Activated CD8-positive, alpha-beta memory T cell treated with anti-CD3 and anti-CD28 coated beads, Interleukin-2, amount 50 U/mL, for 4 hours (primary cell): Measurements from ENCODE around the gene RASA1.

Experiments used
- DNase-seq: peaks from one replicate; pipeline ENCODE4 v3.0.0-alpha.2; 2020

The RASA1 gene

GRCh38 chr5:87405472-87406155 lies 137.9 kb downstream of the RASA1 start:
- DNase-seq = no peak

- DNase-seq = no peak
Observed at GRCh38 chr5:87408204-87408603, 140.5 kb downstream of the RASA1 start.

DNA sequence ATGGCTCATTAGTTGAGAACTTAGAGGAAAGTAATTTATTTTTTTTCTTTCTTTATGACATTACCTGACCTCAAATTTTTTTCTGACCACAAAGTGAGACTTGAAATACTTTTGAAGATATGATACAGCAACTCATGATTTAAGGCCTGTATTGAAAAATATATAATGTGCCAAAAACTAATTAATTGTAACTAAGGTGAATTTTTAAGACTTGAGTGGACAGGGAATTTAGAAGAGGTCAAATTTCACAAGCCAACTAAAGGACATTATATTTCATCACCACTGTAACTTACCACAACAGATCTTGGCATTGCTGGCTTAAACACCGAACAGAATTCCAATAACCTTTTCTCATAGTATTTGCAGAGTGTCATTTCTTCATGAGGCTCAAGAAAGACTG lies 143.2 kb downstream of the RASA1 start:
- no peak for DNase-seq

GRCh38 chr5:87411586-87411972 lies 143.9 kb downstream of the RASA1 start:
- no peak for DNase-seq

DNA sequence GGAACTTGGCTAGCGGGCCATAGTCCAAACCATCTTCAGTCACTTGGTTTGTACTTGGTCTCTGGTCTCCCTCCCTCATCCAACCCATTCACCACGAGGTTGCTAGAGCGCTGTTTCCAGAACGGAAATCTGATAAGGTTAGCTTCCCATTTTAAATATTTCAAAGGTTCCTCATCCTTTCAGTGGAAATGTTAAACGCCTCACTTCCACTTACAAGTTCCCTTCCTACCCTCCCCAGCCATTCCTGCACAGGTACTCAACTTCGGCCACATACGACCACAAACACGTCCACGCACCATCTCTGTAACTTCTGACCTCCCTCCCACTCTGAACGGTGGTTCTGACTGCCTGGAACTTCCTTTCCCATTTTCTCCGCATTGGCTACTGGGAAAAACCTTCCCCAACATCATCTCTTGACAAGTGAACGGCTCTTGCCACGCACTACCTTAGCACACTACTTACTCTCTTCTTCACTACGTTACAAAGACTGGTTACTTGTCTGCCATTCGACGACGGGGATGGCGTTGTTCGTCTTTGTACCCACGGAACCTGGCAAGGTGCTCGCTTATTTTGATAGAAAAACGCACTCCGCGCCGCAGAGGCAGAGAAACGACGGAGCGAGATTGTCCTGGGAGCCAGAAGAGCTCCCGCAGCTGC lies 144.4 kb downstream of the RASA1 start:
- DNase-seq = peak; percentile 29

DNA sequence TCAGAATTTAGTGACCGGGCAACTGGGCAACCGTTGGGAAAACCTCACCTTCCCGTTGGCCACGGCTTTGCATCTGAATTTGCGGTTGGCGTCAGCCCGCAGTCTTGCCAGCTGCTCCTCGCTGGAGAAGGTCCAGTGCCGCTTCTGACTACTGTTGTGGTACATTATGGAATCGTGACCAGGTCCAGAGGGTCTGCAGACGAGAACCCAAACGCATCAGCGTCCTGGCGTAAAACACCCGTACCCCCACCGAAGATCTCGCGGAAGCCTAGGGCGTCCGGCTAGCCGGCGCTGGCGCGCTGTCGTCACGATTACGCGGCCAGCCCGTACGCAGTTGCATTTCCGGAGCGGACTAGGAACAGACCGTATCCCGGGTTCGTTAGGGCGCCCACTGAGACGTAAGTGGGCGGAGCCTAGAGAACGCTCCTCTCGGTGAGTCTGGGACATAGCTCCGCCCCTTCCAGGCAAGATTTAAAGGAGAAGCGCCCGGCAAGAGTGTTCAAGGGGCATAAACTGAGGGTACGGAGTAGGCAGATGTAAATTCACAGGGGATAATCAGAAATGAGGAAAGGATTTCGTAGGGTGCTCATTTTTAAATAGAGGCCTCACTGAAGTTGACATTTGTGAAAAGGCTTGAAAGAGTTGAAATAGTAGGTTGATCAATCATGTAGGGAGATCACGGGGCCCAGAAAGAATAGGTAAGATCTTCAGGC lies 145.1 kb downstream of the RASA1 start, which contains the start of gene CCNH:
Gene CCNH (minus strand): TSS at position 301 of the 713 bp plus-strand sequence. CDS start 136 bp downstream, at position 165.
- DNase-seq = peak; percentile 95

DNA sequence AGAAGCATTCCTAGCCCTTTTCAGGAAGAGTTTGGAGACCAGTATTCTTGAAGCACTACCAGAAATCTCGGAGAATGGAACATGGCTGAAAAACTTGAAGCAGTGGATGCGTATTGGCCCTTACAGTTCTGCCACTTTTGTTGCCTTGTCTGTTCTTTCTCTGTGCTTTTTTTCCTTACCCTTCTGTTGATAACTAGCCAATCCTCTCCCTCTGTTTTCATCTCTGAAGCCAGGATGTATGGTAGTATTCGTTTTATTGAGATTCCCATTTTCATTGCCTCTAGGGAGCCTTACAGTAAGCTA lies 145.6 kb downstream of the RASA1 start:
- no peak for DNase-seq

- DNase-seq = no peak
Observed at GRCh38 chr5:87418506-87418905, 150.8 kb downstream of the RASA1 start.

DNA sequence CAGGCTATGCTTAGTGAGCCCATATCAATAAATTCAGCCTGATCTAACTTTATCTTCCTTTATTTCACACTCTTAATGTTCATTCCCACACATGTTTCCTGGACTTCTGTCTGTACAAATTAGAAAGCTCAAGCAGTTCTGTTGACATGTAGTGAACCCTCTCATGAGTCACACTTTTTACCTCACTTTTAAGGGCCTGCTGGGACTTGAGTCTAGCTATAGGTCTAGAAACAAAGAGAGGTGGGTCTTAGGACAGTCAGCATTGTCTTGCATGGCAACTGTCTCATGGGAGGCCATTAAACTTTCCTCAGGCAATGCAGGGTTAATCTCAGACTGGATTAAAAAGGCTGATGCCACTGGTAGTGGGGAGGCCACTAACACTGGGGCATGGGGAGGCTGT lies 153.6 kb downstream of the RASA1 start:
- no peak for DNase-seq

- no peak for DNase-seq
Observed at GRCh38 chr5:87423755-87424154, 156.1 kb downstream of the RASA1 start.

DNA sequence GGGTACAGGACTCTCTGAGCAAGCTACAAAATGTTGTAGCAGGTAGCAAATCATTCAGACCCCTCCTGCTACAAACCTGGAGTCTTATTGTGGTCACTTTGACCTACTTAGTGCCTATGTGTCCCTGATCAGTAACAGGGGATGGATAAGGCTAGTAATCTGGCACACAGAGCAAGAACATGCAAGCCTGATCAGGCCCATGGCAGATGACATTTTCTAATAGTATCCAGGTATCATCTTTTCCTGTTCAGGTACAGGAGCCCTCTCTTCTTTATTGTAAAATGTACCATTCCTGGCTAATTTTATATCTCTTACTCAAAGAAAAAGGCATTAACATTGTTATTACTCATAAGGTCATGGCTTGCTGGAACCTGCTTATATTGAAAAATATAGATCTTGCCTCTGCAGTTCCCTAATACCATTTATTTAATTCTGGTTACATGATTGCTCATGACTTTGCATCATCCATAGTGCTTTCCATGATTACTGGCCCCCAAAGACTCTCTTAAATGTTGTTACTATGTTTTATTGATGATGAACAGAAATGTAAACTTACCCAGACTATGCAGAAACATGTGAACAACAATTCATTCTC lies 163.3 kb downstream of the RASA1 start:
- DNase-seq = no peak

DNA sequence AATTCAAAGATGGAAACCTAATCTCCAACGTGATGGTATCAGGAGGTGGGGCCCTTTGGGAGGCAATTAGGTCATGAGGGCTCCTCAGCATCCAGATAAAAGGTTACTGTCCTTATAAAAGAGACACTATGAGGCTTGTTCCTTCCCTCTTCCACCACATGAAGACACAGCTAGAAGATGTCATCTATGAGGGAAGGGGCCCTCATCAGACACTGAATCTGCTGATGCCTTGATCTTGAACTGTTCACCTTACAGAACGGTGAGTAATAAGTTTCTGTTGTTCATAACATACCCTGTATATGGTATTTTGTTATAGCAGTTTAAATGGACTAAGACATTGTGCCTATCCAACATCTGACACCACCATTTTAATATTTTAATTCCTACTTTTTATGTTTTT lies 164.8 kb downstream of the RASA1 start:
- no peak for DNase-seq

- no peak for DNase-seq
Observed at GRCh38 chr5:87433945-87434344, 166.3 kb downstream of the RASA1 start.

- no peak for DNase-seq
Observed at GRCh38 chr5:87434461-87434860, 166.8 kb downstream of the RASA1 start.

- DNase-seq = no peak
Observed at GRCh38 chr5:87435144-87435694, 167.5 kb downstream of the RASA1 start.

DNA sequence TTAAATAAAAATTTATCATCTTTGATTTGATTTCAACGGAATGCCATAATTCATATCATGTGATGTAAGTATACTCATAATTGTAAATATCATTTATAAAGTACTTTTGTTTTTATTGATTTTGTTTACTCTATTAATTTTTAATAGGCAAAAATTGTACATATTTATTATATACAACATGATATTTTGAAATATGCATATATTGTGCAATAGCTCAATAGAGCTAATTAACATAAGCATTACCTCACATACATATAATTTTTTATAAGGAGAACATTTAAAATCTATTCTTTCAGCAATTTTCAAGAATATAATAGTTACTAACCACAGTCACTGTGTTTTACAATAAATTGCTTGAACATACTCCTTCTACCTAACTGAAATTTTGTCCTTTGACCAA lies 170.0 kb downstream of the RASA1 start:
- no peak for DNase-seq

DNA sequence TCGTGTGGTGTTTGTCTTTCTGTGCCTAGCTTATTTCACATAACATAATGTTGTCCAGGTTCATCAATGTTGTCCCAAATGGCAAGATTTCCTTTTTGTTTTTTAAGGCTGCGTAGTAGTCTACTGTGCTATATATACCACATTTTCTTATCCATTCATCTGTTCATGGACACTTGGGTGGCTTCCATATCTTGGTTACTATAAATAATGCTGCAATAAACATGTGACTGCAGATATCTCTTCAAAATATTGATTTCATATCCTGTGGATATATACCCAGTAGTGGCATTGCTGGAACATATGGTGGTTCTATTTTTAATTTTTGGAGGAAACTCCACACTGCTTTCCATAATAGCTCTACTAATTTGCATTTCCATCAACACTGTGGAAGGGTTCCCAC lies 170.5 kb downstream of the RASA1 start:
- DNase-seq = no peak
